GM23338 (cell line): Measurements from ENCODE around the gene RAB11FIP4. TPM values are rescaled to one million over a fixed set of nuclear protein-coding genes. Genes with fewer than 3 reads are reported as not detected.

Experiments
- ATAC-seq: fragments of 200-7000 bp; cut with Tn5 transposase; 3 replicates; pipeline ENCODE4 v1.9.1; 2020
- DNase-seq: peaks from one replicate; pipeline ENCODE4 v3.0.0-alpha.2; 2015; ENCODE audit warnings: low spot score
- H2AFZ ChIP-seq: fragments of 200-600 bp; sonication (generic); 2 replicates; pipeline ENCODE4 v1.8.0; 2016; ENCODE audit warnings: antibody characterized with exemption, mild to moderate bottlenecking, moderate library complexity
- H3F3A ChIP-seq: fragments of 200-600 bp; sonication (generic); replicated peaks from 2 replicates; pipeline ENCODE4 v1.8.0; 2017; ENCODE audit warnings: antibody characterized with exemption, mixed run types, low read depth
- H3K27ac ChIP-seq: fragments of 200-600 bp; sonication (generic); 2 replicates; pipeline ENCODE4 v1.6.1; 2016; ENCODE audit warnings: low read depth
- H3K27me3 ChIP-seq: fragments of 200-600 bp; sonication (generic); 2 replicates; pipeline ENCODE4 v1.8.0; 2016; ENCODE audit warnings: mild to moderate bottlenecking, mixed run types, moderate library complexity; ENCODE audit not compliant: insufficient read depth
- H3K36me3 ChIP-seq: fragments of 200-600 bp; sonication (generic); 2 replicates; pipeline ENCODE4 v1.8.0; 2016; ENCODE audit warnings: mild to moderate bottlenecking; ENCODE audit not compliant: insufficient read depth
- H3K4me1 ChIP-seq: fragments of 200-600 bp; sonication (generic); 2 replicates; pipeline ENCODE4 v1.8.0; 2016; ENCODE audit warnings: mild to moderate bottlenecking, moderate library complexity; ENCODE audit not compliant: insufficient read depth
- H3K4me2 ChIP-seq: fragments of 200-600 bp; sonication (generic); 2 replicates; pipeline ENCODE4 v1.7.1; 2017; ENCODE audit warnings: mixed run types
- H3K4me3 ChIP-seq: fragments of 200-600 bp; sonication (generic); 2 replicates; pipeline ENCODE4 v1.6.1; 2016; ENCODE audit warnings: mixed run types
- H3K79me2 ChIP-seq: fragments of 200-600 bp; sonication (generic); replicated peaks from 2 replicates; pipeline ENCODE4 v1.8.0; 2017; ENCODE audit warnings: mild to moderate bottlenecking; ENCODE audit not compliant: insufficient read depth
- H3K9me2 ChIP-seq: fragments of 200-600 bp; sonication (generic); 2 replicates; pipeline ENCODE4 v1.8.0; 2017; ENCODE audit not compliant: insufficient read depth
- H4K20me1 ChIP-seq: fragments of 200-600 bp; sonication (generic); replicated peaks from 2 replicates; pipeline ENCODE4 v1.8.0; 2017; ENCODE audit warnings: mild to moderate bottlenecking; ENCODE audit not compliant: insufficient read depth
- H3K27ac Mint-ChIP-seq: 2 replicates; pipeline ENCODE4 v1.8.0; 2020; ENCODE audit warnings: inconsistent platforms, mild to moderate bottlenecking, moderate library complexity, mixed read lengths
- H3K27me3 Mint-ChIP-seq: 3 replicates; pipeline ENCODE4 v1.8.0; 2022; ENCODE audit warnings: low read depth, mild to moderate bottlenecking, moderate library complexity, mixed read lengths, inconsistent platforms; ENCODE audit not compliant: insufficient read depth, poor library complexity
- H3K36me3 Mint-ChIP-seq: 3 replicates; pipeline ENCODE4 v1.8.0; 2021; ENCODE audit warnings: low read depth, mild to moderate bottlenecking, inconsistent platforms, moderate library complexity, mixed read lengths
- H3K4me1 Mint-ChIP-seq: 3 replicates; pipeline ENCODE4 v1.8.0; 2020; ENCODE audit warnings: mild to moderate bottlenecking, inconsistent platforms, mixed read lengths
- H3K4me3 Mint-ChIP-seq: 3 replicates; pipeline ENCODE4 v1.8.0; 2021; ENCODE audit warnings: moderate library complexity, mild to moderate bottlenecking, inconsistent platforms, mixed read lengths
- H3K9me3 Mint-ChIP-seq: 3 replicates; pipeline ENCODE4 v1.8.0; 2020; ENCODE audit warnings: moderate library complexity, mild to moderate bottlenecking, inconsistent platforms, mixed read lengths
- CREB1 ChIP-seq: fragments of 250-450 bp; sonication (Bioruptor Pico); IDR thresholded peaks from 2 replicates; pipeline ENCODE4 v1.5.0; 2020; ENCODE audit warnings: low read depth, mild to moderate bottlenecking, moderate library complexity
- EZH2phosphoT487 ChIP-seq: fragments of 200-600 bp; sonication (generic); IDR thresholded peaks from one replicate; pipeline ENCODE4 v1.8.1; 2018; ENCODE audit warnings: antibody characterized with exemption; ENCODE audit not compliant: unreplicated experiment
- ZNF114 ChIP-seq: fragments of 250-450 bp; sonication (Bioruptor Pico); IDR thresholded peaks from 2 replicates; pipeline ENCODE4 v1.5.0; 2020; ENCODE audit warnings: mild to moderate bottlenecking, moderate library complexity
- ZNF331 ChIP-seq: fragments of 250-450 bp; sonication (Bioruptor Pico); IDR thresholded peaks from 2 replicates; pipeline ENCODE4 v1.5.0; 2020; ENCODE audit warnings: low read depth, mild to moderate bottlenecking, moderate library complexity
- polyA plus RNA-seq: library from polyadenylated mRNA; unstranded; fragments of >200 nt; fragmentation: Nextera tagmentation; extraction: Ambion mirVana; gene quantifications from 2 replicates; pipeline ENCODE4 v1.2.1, GENCODE V29; 2016
- total RNA-seq: library from RNA; depleted of rRNA; stranded (reverse); fragments of >200 nt; shearing (Covaris generic); gene quantifications from 2 replicates; pipeline ENCODE4 v1.2.3, GENCODE V29; 2014
- TF ChIP-seq, protein P1 (sequence below): fragments of 250-450 bp; sonication (Bioruptor Pico); IDR thresholded peaks from 2 replicates; pipeline ENCODE4 v1.5.0; 2020; ENCODE audit warnings: mild to moderate bottlenecking, moderate library complexity
- TF ChIP-seq, protein P2 (sequence below): IDR thresholded peaks from one replicate; pipeline ENCODE4 v1.6.1; 2018; ENCODE audit warnings: antibody characterized with exemption; ENCODE audit not compliant: unreplicated experiment
- TF ChIP-seq, protein P3 (sequence below): IDR thresholded peaks from 2 replicates; pipeline ENCODE4 v1.6.1; 2016; ENCODE audit warnings: antibody characterized with exemption

The RAB11FIP4 gene
- total and polyA plus RNA-seq, 2 experiments from 2014 or later = 26.0 to 65.6 TPM

DNA sequence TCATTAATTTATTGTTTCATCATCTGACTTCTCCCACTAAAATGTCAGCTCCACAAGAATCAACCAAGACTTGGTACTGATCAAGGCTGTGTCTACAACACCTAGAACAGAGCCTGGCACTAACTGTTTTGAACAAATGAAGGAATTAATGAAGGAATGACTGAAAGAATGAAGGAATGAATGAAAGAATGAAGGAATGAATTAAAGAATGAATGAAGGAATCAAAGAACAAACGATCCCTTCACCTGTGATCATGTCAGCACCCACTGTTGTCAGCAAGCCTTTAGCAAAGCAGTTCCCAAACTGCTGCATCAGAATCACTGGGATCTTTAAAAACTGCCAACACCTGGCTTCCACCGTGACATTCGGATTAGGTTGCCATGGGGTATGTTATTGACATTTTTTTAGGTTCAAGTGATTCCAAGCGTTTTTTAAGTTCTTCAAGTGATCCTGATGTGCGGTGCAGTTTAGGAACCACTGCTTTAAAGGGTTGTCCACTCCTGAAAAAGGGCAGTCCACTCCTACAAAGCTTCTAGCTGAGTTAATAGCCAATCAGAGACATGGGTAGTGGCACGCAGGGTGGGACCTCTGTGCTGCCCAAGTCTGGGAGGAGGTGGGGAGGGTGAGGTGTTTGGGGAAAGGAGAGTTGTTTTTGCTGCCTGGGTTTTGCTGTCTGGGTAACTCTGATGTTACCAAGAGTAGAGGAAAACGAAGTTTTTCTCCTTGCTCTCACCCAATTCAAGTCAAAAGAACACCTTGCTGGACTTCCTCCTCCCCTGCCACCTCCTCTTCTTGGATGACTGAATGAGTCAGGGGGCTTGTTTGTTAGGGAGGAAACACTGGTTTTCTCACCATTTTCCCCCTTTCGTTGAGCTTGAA lies 89.7 kb downstream of the RAB11FIP4 start:
- Histone ChIP-seq H3F3A (no peaks in the 10 kb centered on the region), H3K79me2 (no peaks in the 10 kb centered on the region), H2AFZ (no peak overlapping the region), H3K4me1 (no peaks in the 10 kb centered on the region), H3K9me2 (no peaks in the 10 kb centered on the region), H4K20me1 (no peaks in the 10 kb centered on the region), H3K36me3 (no peaks in the 10 kb centered on the region), H3K27ac (no peak overlapping the region), H3K4me2 (no peak overlapping the region), H3K27me3 (no peaks in the 10 kb centered on the region), H3K4me3 (no peak overlapping the region)
- ATAC-seq = no peak
- H3K36me3 Mint-ChIP-seq = no peaks in the 10 kb centered on the region
- TF ChIP-seq CREB1 (no peak), ZNF114 (CRISPR knock-in tag) (no peak), ZNF331 (no peak), EZH2phosphoT487 (no peak)
- TF ChIP-seq, protein P1, sequence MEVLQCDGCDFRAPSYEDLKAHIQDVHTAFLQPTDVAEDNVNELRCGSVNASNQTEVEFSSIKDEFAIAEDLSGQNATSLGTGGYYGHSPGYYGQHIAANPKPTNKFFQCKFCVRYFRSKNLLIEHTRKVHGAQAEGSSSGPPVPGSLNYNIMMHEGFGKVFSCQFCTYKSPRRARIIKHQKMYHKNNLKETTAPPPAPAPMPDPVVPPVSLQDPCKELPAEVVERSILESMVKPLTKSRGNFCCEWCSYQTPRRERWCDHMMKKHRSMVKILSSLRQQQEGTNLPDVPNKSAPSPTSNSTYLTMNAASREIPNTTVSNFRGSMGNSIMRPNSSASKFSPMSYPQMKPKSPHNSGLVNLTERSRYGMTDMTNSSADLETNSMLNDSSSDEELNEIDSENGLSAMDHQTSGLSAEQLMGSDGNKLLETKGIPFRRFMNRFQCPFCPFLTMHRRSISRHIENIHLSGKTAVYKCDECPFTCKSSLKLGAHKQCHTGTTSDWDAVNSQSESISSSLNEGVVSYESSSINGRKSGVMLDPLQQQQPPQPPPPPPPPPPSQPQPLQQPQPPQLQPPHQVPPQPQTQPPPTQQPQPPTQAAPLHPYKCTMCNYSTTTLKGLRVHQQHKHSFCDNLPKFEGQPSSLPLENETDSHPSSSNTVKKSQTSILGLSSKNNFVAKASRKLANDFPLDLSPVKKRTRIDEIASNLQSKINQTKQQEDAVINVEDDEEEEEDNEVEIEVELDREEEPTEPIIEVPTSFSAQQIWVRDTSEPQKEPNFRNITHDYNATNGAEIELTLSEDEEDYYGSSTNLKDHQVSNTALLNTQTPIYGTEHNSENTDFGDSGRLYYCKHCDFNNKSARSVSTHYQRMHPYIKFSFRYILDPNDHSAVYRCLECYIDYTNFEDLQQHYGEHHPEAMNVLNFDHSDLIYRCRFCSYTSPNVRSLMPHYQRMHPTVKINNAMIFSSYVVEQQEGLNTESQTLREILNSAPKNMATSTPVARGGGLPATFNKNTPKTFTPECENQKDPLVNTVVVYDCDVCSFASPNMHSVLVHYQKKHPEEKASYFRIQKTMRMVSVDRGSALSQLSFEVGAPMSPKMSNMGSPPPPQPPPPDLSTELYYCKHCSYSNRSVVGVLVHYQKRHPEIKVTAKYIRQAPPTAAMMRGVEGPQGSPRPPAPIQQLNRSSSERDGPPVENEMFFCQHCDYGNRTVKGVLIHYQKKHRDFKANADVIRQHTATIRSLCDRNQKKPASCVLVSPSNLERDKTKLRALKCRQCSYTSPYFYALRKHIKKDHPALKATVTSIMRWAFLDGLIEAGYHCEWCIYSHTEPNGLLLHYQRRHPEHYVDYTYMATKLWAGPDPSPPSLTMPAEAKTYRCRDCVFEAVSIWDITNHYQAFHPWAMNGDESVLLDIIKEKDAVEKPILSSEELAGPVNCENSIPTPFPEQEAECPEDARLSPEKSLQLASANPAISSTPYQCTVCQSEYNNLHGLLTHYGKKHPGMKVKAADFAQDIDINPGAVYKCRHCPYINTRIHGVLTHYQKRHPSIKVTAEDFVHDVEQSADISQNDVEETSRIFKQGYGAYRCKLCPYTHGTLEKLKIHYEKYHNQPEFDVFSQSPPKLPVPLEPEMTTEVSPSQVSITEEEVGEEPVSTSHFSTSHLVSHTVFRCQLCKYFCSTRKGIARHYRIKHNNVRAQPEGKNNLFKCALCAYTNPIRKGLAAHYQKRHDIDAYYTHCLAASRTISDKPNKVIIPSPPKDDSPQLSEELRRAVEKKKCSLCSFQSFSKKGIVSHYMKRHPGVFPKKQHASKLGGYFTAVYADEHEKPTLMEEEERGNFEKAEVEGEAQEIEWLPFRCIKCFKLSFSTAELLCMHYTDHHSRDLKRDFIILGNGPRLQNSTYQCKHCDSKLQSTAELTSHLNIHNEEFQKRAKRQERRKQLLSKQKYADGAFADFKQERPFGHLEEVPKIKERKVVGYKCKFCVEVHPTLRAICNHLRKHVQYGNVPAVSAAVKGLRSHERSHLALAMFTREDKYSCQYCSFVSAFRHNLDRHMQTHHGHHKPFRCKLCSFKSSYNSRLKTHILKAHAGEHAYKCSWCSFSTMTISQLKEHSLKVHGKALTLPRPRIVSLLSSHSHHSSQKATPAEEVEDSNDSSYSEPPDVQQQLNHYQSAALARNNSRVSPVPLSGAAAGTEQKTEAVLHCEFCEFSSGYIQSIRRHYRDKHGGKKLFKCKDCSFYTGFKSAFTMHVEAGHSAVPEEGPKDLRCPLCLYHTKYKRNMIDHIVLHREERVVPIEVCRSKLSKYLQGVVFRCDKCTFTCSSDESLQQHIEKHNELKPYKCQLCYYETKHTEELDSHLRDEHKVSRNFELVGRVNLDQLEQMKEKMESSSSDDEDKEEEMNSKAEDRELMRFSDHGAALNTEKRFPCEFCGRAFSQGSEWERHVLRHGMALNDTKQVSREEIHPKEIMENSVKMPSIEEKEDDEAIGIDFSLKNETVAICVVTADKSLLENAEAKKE = no peak
- TF ChIP-seq, protein P2, sequence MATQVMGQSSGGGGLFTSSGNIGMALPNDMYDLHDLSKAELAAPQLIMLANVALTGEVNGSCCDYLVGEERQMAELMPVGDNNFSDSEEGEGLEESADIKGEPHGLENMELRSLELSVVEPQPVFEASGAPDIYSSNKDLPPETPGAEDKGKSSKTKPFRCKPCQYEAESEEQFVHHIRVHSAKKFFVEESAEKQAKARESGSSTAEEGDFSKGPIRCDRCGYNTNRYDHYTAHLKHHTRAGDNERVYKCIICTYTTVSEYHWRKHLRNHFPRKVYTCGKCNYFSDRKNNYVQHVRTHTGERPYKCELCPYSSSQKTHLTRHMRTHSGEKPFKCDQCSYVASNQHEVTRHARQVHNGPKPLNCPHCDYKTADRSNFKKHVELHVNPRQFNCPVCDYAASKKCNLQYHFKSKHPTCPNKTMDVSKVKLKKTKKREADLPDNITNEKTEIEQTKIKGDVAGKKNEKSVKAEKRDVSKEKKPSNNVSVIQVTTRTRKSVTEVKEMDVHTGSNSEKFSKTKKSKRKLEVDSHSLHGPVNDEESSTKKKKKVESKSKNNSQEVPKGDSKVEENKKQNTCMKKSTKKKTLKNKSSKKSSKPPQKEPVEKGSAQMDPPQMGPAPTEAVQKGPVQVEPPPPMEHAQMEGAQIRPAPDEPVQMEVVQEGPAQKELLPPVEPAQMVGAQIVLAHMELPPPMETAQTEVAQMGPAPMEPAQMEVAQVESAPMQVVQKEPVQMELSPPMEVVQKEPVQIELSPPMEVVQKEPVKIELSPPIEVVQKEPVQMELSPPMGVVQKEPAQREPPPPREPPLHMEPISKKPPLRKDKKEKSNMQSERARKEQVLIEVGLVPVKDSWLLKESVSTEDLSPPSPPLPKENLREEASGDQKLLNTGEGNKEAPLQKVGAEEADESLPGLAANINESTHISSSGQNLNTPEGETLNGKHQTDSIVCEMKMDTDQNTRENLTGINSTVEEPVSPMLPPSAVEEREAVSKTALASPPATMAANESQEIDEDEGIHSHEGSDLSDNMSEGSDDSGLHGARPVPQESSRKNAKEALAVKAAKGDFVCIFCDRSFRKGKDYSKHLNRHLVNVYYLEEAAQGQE = no peak
- TF ChIP-seq, protein P3, sequence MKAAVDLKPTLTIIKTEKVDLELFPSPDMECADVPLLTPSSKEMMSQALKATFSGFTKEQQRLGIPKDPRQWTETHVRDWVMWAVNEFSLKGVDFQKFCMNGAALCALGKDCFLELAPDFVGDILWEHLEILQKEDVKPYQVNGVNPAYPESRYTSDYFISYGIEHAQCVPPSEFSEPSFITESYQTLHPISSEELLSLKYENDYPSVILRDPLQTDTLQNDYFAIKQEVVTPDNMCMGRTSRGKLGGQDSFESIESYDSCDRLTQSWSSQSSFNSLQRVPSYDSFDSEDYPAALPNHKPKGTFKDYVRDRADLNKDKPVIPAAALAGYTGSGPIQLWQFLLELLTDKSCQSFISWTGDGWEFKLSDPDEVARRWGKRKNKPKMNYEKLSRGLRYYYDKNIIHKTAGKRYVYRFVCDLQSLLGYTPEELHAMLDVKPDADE = no peak
- H3K27me3 Mint-ChIP-seq = peaks cover 2% of the 10 kb centered on the region
- no peak for DNase-seq
- H3K4me1 Mint-ChIP-seq = peaks cover 6% of the 10 kb centered on the region
- H3K4me3 Mint-ChIP-seq = no peak overlapping the region
- no peaks in the 10 kb centered on the region for H3K9me3 Mint-ChIP-seq
- no peak overlapping the region for H3K27ac Mint-ChIP-seq
